ENCODE measurements around the gene SLC26A1. TPM values are rescaled to one million over a fixed set of nuclear protein-coding genes. Genes with fewer than 3 reads are reported as not detected.
"Not testable (repeated sequence)": the region's sequence is repeated elsewhere in the genome, so short reads cannot be mapped to it uniquely, and the experiment has no call there.

Gene SLC26A1
- total and polyA plus RNA-seq, 7 donors: 1.1 TPM; not detected in 6

- no peaks in the 10 kb centered on the region for H3K9me3 ChIP-seq
- H3K36me3 ChIP-seq: no peaks in the 10 kb centered on the region
- no peak for DNase-seq
- TF ChIP-seq POLR2A (IDR thresholded peaks at IDR 0.05) (no peak), POLR2AphosphoS5 (IDR thresholded peaks at IDR 0.05) (no peak), EP300 (IDR thresholded peaks at IDR 0.05) (no peak)
- TF ChIP-seq, protein P1, sequence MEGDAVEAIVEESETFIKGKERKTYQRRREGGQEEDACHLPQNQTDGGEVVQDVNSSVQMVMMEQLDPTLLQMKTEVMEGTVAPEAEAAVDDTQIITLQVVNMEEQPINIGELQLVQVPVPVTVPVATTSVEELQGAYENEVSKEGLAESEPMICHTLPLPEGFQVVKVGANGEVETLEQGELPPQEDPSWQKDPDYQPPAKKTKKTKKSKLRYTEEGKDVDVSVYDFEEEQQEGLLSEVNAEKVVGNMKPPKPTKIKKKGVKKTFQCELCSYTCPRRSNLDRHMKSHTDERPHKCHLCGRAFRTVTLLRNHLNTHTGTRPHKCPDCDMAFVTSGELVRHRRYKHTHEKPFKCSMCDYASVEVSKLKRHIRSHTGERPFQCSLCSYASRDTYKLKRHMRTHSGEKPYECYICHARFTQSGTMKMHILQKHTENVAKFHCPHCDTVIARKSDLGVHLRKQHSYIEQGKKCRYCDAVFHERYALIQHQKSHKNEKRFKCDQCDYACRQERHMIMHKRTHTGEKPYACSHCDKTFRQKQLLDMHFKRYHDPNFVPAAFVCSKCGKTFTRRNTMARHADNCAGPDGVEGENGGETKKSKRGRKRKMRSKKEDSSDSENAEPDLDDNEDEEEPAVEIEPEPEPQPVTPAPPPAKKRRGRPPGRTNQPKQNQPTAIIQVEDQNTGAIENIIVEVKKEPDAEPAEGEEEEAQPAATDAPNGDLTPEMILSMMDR (IDR thresholded peaks at IDR 0.05): no peak
- peaks cover 60 to 97% (median 85%) of the 10 kb centered on the region in 3 donors for H3K27me3 ChIP-seq
- H3K27ac ChIP-seq: no peak overlapping the region
- no peak overlapping the region for H3K4me3 ChIP-seq
- intact Hi-C loops (cut with DNase I): no loop called here
- peaks cover 0 to 33% (median 32%) of the 10 kb centered on the region in 4 donors for H3K4me1 ChIP-seq
- WGBS, 2 donors: 72 to 91% methylated on average over 15 of the region's 15 CpGs
Observed at GRCh38 chr4:1000686-1001260, 7.6 kb upstream of the SLC26A1 start.

GRCh38 chr4:999882-1000425 is 6.8 kb upstream of the SLC26A1 start:
- Histone ChIP-seq H3K4me1 (peaks cover 0 to 33% (median 32%) of the 10 kb centered on the region in 4 donors), H3K4me3 (no peak overlapping the region), H3K9me3 (no peaks in the 10 kb centered on the region), H3K27me3 (peaks cover 60 to 89% (median 77%) of the 10 kb centered on the region in 3 donors), H3K36me3 (no peaks in the 10 kb centered on the region), H3K27ac (no peak overlapping the region)
- intact Hi-C loops (cut with DNase I): no loop called here
- no peak for DNase-seq
- 54 to 57% methylated on average over 18 of the region's 18 CpGs for WGBS, 2 donors
- TF ChIP-seq POLR2AphosphoS5 (IDR thresholded peaks at IDR 0.05) (no peak), EP300 (IDR thresholded peaks at IDR 0.05) (no peak), POLR2A (IDR thresholded peaks at IDR 0.05) (no peak)
- TF ChIP-seq, protein P1 (IDR thresholded peaks at IDR 0.05): no peak

GRCh38 chr4:999240-999863 is 6.1 kb upstream of the SLC26A1 start:
- intact Hi-C loops (cut with DNase I): not testable (repeated sequence)

DNA sequence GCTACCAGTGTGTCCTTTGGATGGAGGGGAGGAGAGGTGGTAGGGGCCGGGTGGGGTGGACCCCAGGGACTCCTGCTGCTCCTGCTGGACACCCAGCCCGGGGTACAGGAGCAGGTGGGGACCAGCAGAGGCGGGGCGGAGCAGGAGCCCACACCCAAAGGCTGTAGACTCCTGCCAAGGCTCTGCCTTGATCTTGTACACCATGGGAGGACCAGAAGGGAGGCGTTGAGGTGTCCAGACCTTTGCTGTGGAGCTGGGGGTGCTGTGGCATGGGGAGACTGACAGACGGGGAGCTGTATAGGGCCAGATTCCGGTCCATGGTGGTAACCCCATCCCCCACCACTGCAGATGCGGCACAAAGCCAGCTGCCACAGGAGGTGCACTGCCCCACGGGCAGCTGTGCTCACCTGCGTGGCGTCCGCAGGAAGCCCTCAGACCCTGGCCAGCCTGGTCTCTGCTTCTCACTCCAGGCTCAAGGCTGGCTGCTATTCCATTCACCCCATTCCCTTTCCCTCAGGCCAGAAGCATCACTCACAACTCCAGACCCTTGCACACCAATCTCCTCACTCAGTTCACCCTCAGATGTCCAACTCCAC is 5.0 kb upstream of the SLC26A1 start:
- Histone ChIP-seq H3K36me3 (no peaks in the 10 kb centered on the region), H3K27ac (no peak overlapping the region), H3K4me3 (no peak overlapping the region), H3K27me3 (peaks cover 48 to 72% (median 59%) of the 10 kb centered on the region in 3 donors), H3K4me1 (peaks cover 0 to 31% (median 28%) of the 10 kb centered on the region in 4 donors), H3K9me3 (no peaks in the 10 kb centered on the region)
- DNase-seq: no peak
- WGBS, 2 donors: 10 to 45% methylated on average over 12 of the region's 12 CpGs
- intact Hi-C loops (cut with DNase I): no loop called here
- TF ChIP-seq POLR2AphosphoS5 (IDR thresholded peaks at IDR 0.05) (no peak), EP300 (IDR thresholded peaks at IDR 0.05) (no peak), POLR2A (IDR thresholded peaks at IDR 0.05) (no peak)
- TF ChIP-seq, protein P1 (IDR thresholded peaks at IDR 0.05): no peak

More at GRCh38 chr4:999240-999863, 6.1 kb upstream of the SLC26A1 start:
- WGBS, 2 donors: 46 to 48% methylated on average over 18 of the region's 21 CpGs
- not testable (repeated sequence) for H3K4me3 ChIP-seq, H3K36me3 ChIP-seq, H3K9me3 ChIP-seq, H3K27ac ChIP-seq, DNase-seq
- Histone ChIP-seq H3K27me3 (peaks cover 57 to 83% (median 71%) of the 10 kb centered on the region in 3 donors), H3K4me1 (peaks cover 0 to 33% (median 32%) of the 10 kb centered on the region in 4 donors)
